ENCODE results near the gene CHRNA7. TPM values are rescaled to one million over a fixed set of nuclear protein-coding genes. Genes with fewer than 3 reads are reported as not detected.

Gene CHRNA7
- total RNA-seq, 1 donor, result under 0.01 TPM

DNA sequence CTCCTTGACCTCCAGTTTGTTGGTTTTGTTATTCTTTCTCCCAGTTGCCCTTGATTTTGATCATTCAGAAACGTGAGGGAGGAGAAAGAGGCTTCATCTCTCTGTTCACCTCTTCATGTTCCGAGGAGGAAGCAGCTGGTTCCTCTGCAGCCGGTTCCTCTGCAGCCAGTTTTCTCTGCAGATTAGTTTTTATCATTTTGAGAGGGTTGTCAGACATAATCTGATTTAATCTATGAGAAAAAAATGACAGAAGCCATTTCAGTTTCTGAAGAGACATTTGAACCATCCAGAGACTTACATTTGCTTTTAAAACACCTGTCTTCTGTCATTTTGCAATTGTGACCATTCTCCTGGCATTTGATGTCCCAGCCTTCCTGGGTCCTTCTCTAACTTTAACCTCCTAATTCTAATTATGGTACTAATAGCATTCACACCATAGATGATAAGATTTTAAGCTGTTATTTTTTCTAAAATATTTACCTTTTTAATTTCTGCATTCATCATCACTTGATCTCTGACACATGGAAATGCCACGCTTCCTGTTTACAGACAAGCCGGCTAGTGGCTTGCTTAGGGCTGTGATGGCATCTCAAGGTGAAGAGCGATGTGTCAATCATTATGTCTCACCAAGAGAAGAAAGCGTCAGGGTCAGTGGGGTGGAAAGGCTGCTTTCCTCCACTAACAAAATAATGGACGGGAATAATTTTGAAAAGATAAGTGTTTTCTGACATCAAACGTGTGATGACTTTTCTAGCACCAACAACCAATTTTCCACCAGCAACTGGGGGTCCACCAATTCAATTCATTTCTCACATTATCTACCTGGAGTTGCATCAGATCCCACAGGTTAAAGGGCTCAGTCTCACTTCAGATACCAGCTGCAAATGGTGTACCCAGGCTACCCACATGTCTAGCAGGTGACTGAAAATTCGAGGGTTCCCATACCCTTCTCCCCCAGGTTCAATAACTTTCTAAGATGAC is 76.4 kb downstream of the CHRNA7 start:
- no peak overlapping the region for H3K4me3 ChIP-seq (ENCODE audit: insufficient read depth, low read length)

DNA sequence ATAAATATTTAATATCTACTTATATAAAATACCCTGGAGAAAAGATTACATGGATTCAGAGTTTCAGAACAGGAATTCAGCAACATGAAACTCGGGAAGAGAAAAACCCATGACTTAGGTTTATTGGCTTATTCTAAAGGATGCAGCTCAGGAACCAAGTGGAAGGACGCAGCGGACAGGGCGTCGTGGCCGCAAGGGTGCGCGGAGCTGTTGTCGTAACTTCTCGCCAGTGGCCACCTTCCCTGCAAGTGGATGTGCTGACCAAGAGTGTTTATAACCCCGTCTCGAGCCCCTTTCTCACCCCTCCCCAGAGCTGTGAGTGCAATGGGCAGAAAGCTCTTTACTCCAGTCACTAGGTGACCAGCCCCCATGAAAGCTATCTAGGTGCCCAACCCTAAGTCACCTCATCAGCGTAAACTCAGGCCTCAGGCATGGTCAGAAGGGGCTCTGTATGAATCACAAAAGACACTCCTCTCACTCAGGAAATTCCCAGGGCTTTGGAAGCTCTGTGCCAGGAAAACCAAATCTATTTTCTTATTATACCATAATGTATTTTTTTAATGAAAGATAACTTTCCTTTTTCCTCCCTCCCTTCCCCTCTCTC is 77.3 kb downstream of the CHRNA7 start:
- no peaks in the 10 kb centered on the region for H3K4me1 ChIP-seq (ENCODE audit: insufficient read depth, low read length)
- no peak for DNase-seq (ENCODE audit: insufficient read length, low spot score, missing footprints)
- no peaks in the 10 kb centered on the region for H4K20me1 ChIP-seq (ENCODE audit: insufficient read depth, low read length)
- no peaks in the 10 kb centered on the region for H3K27me3 ChIP-seq (ENCODE audit: insufficient read depth, low read length)
- no peak overlapping the region for H3K4me3 ChIP-seq (ENCODE audit: insufficient read depth, low read length)
- no peak overlapping the region for H2AFZ ChIP-seq (ENCODE audit: low read length)
- H3K4me2 ChIP-seq (ENCODE audit: insufficient read depth, low read length), result no peak overlapping the region
- no peak overlapping the region for H3K27ac ChIP-seq (ENCODE audit: low read depth, low read length)
- no peaks in the 10 kb centered on the region for H3K79me2 ChIP-seq (ENCODE audit: insufficient read depth, low read length)
- H3K36me3 ChIP-seq (ENCODE audit: insufficient read depth, low read length), result no peaks in the 10 kb centered on the region
- H3K9me3 ChIP-seq (ENCODE audit: low read depth, low read length), result no peaks in the 10 kb centered on the region
- TF ChIP-seq, protein P1, sequence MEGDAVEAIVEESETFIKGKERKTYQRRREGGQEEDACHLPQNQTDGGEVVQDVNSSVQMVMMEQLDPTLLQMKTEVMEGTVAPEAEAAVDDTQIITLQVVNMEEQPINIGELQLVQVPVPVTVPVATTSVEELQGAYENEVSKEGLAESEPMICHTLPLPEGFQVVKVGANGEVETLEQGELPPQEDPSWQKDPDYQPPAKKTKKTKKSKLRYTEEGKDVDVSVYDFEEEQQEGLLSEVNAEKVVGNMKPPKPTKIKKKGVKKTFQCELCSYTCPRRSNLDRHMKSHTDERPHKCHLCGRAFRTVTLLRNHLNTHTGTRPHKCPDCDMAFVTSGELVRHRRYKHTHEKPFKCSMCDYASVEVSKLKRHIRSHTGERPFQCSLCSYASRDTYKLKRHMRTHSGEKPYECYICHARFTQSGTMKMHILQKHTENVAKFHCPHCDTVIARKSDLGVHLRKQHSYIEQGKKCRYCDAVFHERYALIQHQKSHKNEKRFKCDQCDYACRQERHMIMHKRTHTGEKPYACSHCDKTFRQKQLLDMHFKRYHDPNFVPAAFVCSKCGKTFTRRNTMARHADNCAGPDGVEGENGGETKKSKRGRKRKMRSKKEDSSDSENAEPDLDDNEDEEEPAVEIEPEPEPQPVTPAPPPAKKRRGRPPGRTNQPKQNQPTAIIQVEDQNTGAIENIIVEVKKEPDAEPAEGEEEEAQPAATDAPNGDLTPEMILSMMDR (IDR thresholded peaks at IDR 0.05; ENCODE audit: extremely low read depth, low read depth, low read length), result no peak

More for the DNA sequence above, 76.4 kb downstream of the CHRNA7 start:
- TF ChIP-seq, protein P1 (IDR thresholded peaks at IDR 0.05; ENCODE audit: extremely low read depth, low read depth, low read length), result no peak
- Histone ChIP-seq H3K27ac (ENCODE audit: low read depth, low read length) (no peak overlapping the region), H3K4me1 (ENCODE audit: insufficient read depth, low read length) (no peaks in the 10 kb centered on the region), H3K36me3 (ENCODE audit: insufficient read depth, low read length) (no peaks in the 10 kb centered on the region), H3K79me2 (ENCODE audit: insufficient read depth, low read length) (no peaks in the 10 kb centered on the region), H3K27me3 (ENCODE audit: insufficient read depth, low read length) (no peaks in the 10 kb centered on the region), H4K20me1 (ENCODE audit: insufficient read depth, low read length) (no peaks in the 10 kb centered on the region), H3K4me2 (ENCODE audit: insufficient read depth, low read length) (no peak overlapping the region), H3K9me3 (ENCODE audit: low read depth, low read length) (no peaks in the 10 kb centered on the region), H2AFZ (ENCODE audit: low read length) (no peak overlapping the region)
- DNase-seq (ENCODE audit: insufficient read length, low spot score, missing footprints), result no peak

DNA sequence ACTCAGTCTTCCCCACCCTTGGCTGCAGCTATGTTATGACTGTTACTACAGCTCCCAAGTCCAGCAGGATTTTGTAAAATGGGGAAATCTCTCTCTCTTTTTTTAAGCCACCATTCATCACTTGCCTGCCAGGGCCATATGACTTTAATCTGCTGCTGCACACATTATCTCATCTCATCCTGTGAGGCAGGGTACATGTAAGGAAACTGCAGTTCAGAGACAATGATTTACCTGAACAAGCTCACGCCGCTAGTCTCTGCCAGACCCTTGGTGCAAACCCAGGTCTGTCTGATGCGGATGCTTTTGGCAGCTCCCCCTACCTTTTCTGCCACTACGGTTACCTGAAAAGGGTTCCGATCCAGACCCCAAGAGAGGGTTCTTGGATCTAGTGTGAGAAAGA is 78.3 kb downstream of the CHRNA7 start:
- DNase-seq (ENCODE audit: insufficient read length, low spot score, missing footprints), result no peak
- H2AFZ ChIP-seq (ENCODE audit: low read length), result no peak overlapping the region
- no peaks in the 10 kb centered on the region for H3K27me3 ChIP-seq (ENCODE audit: insufficient read depth, low read length)
- H4K20me1 ChIP-seq (ENCODE audit: insufficient read depth, low read length), result no peaks in the 10 kb centered on the region
- H3K4me2 ChIP-seq (ENCODE audit: insufficient read depth, low read length), result no peak overlapping the region
- H3K79me2 ChIP-seq (ENCODE audit: insufficient read depth, low read length), result no peaks in the 10 kb centered on the region
- TF ChIP-seq, protein P1 (IDR thresholded peaks at IDR 0.05; ENCODE audit: extremely low read depth, low read depth, low read length), result no peak
- H3K27ac ChIP-seq (ENCODE audit: low read depth, low read length), result no peak overlapping the region
- no peaks in the 10 kb centered on the region for H3K4me1 ChIP-seq (ENCODE audit: insufficient read depth, low read length)
- H3K9me3 ChIP-seq (ENCODE audit: low read depth, low read length), result no peaks in the 10 kb centered on the region
- H3K36me3 ChIP-seq (ENCODE audit: insufficient read depth, low read length), result no peaks in the 10 kb centered on the region
- H3K4me3 ChIP-seq (ENCODE audit: insufficient read depth, low read length), result no peak overlapping the region

DNA sequence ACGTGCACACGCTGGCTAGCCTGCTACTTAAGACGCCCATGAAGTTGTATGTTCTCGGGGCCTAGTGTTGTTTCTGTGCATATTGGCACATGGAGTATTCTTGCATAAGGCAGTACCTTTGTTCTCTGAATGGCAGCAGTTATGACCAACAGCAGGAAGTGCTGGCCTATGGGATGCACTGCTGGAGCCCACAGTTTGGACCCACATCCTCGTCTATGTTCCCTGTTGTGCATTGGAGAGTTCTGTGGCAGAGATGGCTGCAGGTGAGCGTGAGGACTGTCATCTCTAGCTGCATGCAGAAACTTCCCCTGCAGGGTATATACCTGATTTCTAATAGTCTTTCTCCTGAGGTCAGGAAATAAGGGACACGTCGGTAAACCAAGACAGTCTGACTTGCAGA is 81.8 kb downstream of the CHRNA7 start:
- H3K36me3 ChIP-seq (ENCODE audit: insufficient read depth, low read length), result no peaks in the 10 kb centered on the region
- no peak overlapping the region for H2AFZ ChIP-seq (ENCODE audit: low read length)
- H4K20me1 ChIP-seq (ENCODE audit: insufficient read depth, low read length), result no peaks in the 10 kb centered on the region
- TF ChIP-seq, protein P1 (IDR thresholded peaks at IDR 0.05; ENCODE audit: extremely low read depth, low read depth, low read length), result no peak
- H3K4me1 ChIP-seq (ENCODE audit: insufficient read depth, low read length), result no peaks in the 10 kb centered on the region
- H3K79me2 ChIP-seq (ENCODE audit: insufficient read depth, low read length), result no peaks in the 10 kb centered on the region
- H3K9me3 ChIP-seq (ENCODE audit: low read depth, low read length), result no peaks in the 10 kb centered on the region
- DNase-seq (ENCODE audit: insufficient read length, low spot score, missing footprints), result no peak
- H3K4me3 ChIP-seq (ENCODE audit: insufficient read depth, low read length), result no peak overlapping the region
- H3K27me3 ChIP-seq (ENCODE audit: insufficient read depth, low read length), result no peaks in the 10 kb centered on the region
- no peak overlapping the region for H3K4me2 ChIP-seq (ENCODE audit: insufficient read depth, low read length)
- H3K27ac ChIP-seq (ENCODE audit: low read depth, low read length), result no peak overlapping the region

Data from osteoblast (primary cell).